ENCODE measurements around the gene WEE1.
A peak's percentile ranks its signal among the peaks of the same experiment; 100 is the strongest.
"Not testable (repeated sequence)": the region's sequence is repeated elsewhere in the genome, so short reads cannot be mapped to it uniquely, and the experiment has no call there.

WEE1 gene
- total RNA-seq = 13.2 to 18.6 reads per million in 2 experiments

- DNase-seq (ENCODE audit: low read depth) = peak; percentile 86
Observed at GRCh38 chr11:9573052-9573774, at the start of gene WEE1. TSS of gene WEE1 (plus strand) at chr11:9573670. CDS start at chr11:9573934, 264 bp downstream.

DNA sequence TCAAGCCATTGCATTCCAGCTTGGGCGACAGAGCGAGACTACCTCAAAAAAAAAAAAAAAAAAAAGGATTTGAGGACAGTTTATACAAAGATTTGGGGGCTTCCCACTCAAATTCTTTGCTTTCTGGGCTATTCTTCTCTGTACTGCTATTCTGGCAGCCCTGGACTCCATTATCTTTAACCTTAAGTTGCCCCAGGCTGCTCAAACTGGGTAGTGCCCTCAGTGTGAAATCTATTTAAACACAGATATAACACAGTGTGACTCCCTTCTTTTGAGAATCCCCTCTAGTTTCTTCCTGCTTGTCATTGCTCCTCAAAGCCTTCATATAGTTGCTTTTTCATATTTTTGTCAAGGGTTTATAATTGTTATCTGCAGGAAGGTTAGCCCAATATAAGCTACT is 49.5 kb upstream of the WEE1 start:
- DNase-seq (ENCODE audit: low read depth) = no peak

- no peak for DNase-seq (ENCODE audit: low read depth)
Observed at GRCh38 chr11:9525116-9525515, 48.4 kb upstream of the WEE1 start.

DNA sequence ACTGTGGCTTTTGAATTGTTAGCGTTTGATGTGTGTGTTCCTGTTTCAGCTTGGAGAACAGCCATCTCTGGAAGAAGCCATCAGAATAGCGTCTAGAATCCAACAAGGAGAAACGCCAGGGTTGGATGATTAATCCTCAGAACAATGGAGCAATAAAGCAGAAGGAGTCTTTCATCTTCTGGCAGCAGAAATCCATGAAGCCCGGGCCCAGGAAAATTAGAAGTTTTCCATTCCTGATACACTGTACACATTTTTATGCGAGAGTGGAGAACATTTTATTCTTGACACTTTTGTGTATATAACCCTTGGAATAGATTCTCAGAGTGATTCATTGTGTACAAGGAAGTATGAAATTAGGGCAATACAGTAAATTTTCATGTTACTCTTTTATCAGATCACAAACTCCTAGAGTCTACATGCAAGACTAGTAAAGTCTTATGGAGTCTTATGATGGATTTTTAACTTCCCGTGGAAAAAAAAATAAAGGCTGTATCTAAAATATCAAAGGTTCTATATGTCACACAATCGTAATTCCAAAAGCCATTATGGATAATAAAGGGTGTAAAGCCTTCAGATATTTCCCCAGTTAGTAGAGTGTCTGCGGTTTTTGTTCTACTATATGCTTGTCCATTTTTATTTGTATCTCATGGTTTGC is 45.9 kb upstream of the WEE1 start:
- DNase-seq (ENCODE audit: low read depth) = no peak

- DNase-seq (ENCODE audit: low read depth) = no peak
Observed at GRCh38 chr11:9528136-9528501, 45.4 kb upstream of the WEE1 start.

- DNase-seq (ENCODE audit: low read depth) = no peak
Observed at GRCh38 chr11:9528573-9529333, 44.7 kb upstream of the WEE1 start.

DNA sequence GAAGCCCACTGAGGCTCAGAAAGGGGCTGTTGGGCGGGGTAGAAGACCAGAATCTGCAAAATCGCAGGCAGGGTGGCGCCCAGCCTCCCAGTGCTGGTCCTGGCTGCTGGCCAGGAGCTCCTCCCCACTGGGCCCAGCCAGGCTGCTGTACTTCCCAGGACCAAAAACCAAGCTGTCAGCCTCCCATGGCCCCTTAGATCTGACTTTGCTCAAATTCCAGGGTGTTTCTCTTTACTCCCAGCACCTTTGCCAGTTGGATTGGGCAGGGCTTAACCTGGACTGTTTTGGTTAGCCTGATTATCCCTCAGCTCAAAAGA is 44.2 kb upstream of the WEE1 start:
- no peak for DNase-seq (ENCODE audit: low read depth)

GRCh38 chr11:9530020-9530621 is 43.3 kb upstream of the WEE1 start:
- DNase-seq (ENCODE audit: low read depth) = no peak

DNA sequence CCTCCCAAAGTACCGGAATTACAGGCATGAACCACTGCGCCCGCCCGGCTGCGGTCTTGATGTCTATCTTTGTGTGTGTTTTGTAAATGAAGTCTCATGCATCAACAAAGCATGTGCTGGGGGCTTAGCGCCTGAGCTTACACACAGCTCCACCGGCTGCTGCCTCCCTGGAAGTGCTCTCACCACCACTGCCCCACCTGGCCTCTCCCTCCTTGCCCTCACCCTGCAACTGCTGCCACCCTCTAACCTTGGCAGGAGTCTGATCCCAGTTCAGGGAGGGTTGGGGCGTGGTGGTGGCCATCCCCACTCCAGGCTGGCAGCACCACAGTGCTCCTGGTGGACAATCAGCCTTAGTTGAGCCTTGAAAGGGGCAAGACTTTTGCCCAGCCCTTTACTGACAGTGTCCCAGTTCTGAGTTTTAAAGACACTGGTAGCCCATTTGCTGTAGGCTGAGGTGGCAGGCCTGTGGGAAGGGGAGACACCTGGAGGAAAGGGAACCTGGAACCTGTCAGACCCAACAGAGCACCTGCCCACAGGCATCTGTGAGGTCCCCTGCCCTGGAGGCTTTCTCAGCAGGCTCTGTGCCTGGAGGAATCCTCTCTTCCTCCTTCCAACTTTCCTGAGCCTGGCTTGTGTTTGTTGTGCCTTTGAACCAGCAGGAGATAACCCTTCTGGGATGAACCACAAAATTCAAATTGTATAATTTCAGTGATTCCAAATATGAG is 42.4 kb upstream of the WEE1 start:
- DNase-seq (ENCODE audit: low read depth) = no peak

- DNase-seq (ENCODE audit: low read depth) = no peak
Observed at GRCh38 chr11:9533058-9533457, 40.4 kb upstream of the WEE1 start.

GRCh38 chr11:9533736-9534473 is 39.6 kb upstream of the WEE1 start:
- DNase-seq (ENCODE audit: low read depth) = no peak

GRCh38 chr11:9535189-9535781 is 38.2 kb upstream of the WEE1 start:
- peak; percentile 58 for DNase-seq (ENCODE audit: low read depth)

DNA sequence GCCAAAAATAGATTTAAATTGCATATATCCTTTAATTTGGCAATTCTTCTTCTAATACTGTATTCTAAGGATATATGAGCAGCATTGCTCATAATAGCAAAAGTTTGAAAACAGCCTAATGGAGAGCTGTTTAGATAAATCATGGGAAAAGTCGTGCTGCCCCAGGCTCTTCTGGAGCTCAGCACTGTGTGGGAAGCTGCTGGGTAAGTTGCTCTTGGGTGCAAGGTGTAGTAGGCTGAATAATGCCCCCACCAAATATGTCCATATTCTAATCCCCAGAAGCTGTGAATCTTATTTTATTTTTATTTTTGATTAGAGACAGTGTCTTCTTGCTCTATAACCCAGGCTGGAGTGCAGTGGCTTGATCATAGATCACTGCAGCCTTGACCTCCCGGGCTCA is 34.9 kb upstream of the WEE1 start:
- no peak for DNase-seq (ENCODE audit: low read depth)

DNA sequence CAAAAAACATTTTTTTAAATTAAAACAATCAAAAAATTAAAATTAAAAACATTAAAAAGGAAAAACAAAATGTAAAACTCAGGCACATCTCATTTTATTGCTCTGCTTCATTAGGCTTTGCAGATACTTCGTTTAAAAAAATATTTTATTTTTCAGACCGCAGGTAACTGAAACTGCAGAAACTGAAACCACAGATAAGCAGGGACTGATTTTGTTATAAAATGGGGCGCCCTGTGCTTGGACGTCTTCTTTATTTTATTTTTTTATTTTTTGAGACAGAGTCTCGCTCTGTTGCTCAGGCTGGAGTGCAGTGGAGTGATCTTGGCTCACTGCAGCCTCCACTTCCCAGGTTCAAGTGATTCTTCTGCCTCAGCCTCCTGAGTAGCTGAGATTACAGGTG is 24.3 kb upstream of the WEE1 start:
- not testable (repeated sequence) for DNase-seq (ENCODE audit: low read depth)

GRCh38 chr11:9550191-9550628 is 23.3 kb upstream of the WEE1 start:
- DNase-seq (ENCODE audit: low read depth) = no peak

- no peak for DNase-seq (ENCODE audit: low read depth)
Observed at GRCh38 chr11:9561279-9561982, 12.0 kb upstream of the WEE1 start.

DNA sequence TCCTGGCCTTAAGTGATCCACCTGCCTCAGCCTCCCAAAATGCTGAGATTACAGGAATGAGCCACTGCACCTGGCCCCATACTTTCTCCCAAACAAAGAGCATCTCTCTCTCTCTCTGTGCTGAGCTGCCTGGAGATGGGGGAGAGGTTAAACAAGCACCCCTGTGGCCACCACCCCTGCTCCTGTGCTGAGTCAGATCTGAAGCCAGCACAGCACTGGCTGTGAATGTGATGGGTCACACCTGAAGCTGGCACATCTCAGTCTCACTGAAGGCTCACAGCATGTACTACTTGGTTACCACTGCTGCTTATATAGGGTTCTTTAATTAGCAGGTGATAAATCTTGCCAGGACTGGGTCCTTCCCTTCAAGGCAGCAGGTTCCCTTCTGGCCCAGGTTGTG is 10.8 kb upstream of the WEE1 start:
- no peak for DNase-seq (ENCODE audit: low read depth)

DNA sequence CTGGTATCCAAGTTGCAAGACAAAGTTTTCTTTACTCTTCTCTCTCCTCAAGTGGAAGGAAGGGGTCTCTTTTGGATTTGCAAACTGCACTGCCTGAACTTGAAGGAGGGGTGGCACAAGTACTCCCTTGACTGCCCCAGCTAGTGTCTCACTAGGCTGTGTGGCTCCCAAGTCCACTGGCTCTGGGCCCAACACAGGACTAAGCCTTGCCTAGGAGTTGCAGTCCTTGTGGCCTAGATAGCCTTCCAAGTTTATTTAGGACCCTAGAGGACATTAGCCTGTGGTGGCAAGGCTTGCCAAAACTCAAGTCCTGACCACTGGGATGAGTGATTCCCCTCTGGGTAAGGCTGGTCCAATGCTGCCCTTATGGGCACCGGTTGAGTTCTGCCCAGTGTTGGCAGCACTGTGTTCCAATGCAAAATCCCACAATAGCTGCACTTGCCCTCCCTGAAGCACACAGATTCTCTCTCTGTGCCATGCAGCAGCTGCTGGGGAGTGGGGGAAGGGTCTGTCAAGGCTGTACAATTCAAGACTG is 10.2 kb upstream of the WEE1 start:
- no peak for DNase-seq (ENCODE audit: low read depth)

GRCh38 chr11:9565822-9566560 is 7.5 kb upstream of the WEE1 start:
- no peak for DNase-seq (ENCODE audit: low read depth)

Measured in T follicular helper cell (primary cell).